Lower leg skin (tissue), 3 donors: ENCODE data around the gene TLE3.

Source experiments
- CTCF ChIP-seq, 3 donors: fragments of 450-650 bp; IDR thresholded peaks; one replicate each; pipeline ENCODE4 v1.5.1; 2016; ENCODE audit warnings: antibody characterized with exemption in 3 of 3, mild to moderate bottlenecking in 3 of 3, moderate library complexity in 2 of 3
- POLR2A ChIP-seq, 2 donors: fragments of 450-650 bp; IDR thresholded peaks; one replicate each; pipeline ENCODE4 v1.6.1; 2016 to 2017; ENCODE audit warnings: antibody characterized with exemption in 2 of 2, mild to moderate bottlenecking in 1 of 2, moderate library complexity in 1 of 2

- TF ChIP-seq CTCF (IDR thresholded peaks at IDR 0.05) (no peak), POLR2A (IDR thresholded peaks at IDR 0.05) (no peak)
Observed at GRCh38 chr15:70053001-70053715, 44.6 kb downstream of the TLE3 start.
